ENCODE measurements around the gene GALK2.
"Not testable (repeated sequence)": the region's sequence is repeated elsewhere in the genome, so short reads cannot be mapped to it uniquely, and the experiment has no call there.

Gene GALK2

GRCh38 chr15:49223536-49224274, 53.7 kb downstream of the GALK2 start:
- DNase-seq (ENCODE audit: low read depth) = no peak

GRCh38 chr15:49225572-49226281, 55.7 kb downstream of the GALK2 start:
- no peak for DNase-seq (ENCODE audit: low read depth)

DNA sequence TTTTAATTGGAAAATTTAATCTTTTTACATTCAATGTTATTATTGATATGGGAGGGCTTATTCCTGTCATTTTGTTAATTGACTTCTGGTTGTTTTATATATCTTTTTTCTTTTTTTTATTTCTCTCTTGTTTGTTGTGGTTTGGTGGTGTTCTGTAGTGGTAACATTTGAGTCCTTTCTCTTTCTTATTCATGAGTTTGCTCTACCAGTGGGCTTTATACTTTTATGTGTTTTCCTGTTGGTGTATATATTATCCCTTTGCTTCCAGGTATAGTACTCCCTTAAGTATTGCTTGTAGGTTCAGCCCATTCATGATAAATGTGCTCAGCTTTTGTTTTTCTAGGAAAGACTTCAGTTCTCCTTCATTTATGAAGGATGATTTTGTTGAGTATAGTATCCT, 57.6 kb downstream of the GALK2 start:
- DNase-seq (ENCODE audit: low read depth) = no peak

DNA sequence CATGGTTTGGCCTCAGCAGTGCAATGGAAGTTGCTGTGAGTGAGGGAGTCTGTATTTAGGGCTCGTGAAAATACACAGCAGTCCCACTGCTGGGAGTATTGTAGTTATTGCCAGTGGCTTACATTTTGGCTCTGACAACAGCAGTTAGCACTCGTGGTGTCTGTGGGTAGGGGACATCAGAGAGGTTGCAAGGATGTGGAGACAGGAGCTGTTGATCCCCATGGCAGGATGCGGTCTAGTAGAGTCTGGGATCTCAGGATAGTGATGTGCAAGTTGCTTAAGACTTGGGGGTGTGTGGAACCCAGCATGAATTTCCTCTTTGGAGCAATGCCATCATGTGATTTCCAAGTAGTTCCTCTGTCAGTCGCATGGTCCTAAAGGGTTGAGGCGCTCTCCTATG, 59.9 kb downstream of the GALK2 start:
- DNase-seq (ENCODE audit: low read depth) = no peak

DNA sequence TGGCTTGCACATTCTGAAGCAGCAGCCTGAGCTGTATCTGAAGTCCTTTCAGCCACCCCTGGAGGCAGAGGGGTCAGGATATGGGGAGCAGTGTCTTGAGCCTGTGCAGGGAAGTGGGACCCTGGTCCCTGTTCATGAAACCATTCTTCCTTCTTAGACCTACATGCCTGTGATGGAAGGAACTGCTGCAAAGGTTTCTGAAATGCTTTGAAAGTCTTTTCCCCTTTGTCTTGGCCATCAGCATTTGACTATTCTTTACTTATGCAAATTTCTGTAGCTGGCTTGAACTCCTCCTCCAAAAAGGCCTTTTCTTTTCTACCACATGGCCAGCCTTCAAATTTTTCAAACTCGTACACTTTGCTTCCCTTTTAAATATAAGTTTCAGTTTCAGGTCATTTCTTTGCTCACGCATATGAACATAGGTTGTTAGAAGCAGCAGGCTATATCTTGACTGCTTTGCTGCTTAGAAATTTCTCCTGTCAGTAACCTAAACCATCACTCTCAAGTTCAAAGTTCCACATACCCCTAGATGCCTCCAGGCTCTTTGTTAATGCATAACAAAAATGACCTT, 62.3 kb downstream of the GALK2 start:
- no peak for DNase-seq (ENCODE audit: low read depth)

GRCh38 chr15:49235446-49236124, 65.5 kb downstream of the GALK2 start:
- peak; percentile 41 for DNase-seq (ENCODE audit: low read depth)

GRCh38 chr15:49236869-49237268, 66.8 kb downstream of the GALK2 start:
- DNase-seq (ENCODE audit: low read depth) = no peak

DNA sequence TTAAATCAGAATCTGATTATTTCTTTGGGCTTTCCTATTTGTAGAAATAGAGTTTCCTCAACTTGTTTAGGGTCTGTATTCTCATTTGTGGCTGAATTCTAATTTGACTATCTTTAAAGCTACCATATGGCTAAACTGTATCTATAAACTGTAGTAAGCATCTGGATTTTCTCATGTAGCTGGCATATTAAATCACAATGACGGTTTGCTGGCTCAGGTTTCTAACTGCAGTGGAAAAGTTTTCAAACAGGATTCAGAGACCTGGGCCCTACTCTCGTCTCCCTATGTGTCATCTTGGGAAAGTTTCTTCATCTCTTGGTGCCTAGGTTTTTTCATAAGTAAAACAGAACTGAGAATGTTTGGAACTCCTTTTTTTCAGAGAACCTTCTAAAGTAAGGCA, 68.3 kb downstream of the GALK2 start:
- DNase-seq (ENCODE audit: low read depth) = no peak

GRCh38 chr15:49239105-49239504, 69.1 kb downstream of the GALK2 start:
- DNase-seq (ENCODE audit: low read depth) = no peak

DNA sequence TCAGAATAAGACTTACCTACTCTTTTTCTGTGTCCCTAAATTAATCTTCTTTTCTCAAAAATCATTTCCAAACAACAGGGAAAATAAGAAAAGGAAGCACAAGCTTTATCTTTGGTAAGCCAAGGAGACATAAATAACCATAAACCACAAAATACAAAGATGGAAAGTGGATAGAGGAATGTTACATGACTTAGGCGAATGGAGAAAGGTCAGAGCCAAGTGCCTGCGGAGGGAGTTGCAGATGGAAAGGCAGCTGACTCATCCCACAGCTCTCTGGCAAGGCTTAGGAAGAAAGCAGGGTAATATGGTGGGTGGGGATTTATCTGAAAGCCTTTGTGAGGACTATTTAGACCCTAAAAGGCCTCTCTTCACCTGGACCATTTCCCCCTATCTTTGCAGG, 72.8 kb downstream of the GALK2 start:
- no peak for DNase-seq (ENCODE audit: low read depth)

DNA sequence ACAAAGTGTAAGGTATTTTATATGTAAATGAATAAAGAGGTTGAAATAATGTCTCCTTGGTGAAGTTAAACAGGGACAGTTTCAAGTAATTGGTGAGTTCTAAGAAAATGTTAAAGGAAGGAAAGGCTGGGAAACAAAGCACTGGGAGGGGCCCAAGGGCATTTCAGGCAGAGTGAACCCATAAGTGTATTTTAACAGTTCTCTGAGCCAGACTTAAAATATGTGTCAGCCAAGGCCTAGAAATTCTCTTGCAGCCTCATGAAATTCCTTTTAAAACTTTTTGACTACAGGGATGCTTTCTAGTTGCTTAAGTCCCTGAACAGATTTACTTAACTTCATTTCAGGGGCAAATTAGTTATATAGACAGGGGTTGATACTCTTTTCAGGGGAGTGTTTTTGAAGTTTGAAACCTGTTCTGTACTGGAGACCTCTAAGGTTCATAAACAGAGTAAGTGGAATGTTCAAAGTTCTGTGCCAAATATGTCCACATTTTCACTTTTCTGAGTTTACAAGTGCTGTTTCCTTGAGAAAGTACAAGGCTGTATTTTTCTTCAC, 77.6 kb downstream of the GALK2 start:
- no peak for DNase-seq (ENCODE audit: low read depth)

DNA sequence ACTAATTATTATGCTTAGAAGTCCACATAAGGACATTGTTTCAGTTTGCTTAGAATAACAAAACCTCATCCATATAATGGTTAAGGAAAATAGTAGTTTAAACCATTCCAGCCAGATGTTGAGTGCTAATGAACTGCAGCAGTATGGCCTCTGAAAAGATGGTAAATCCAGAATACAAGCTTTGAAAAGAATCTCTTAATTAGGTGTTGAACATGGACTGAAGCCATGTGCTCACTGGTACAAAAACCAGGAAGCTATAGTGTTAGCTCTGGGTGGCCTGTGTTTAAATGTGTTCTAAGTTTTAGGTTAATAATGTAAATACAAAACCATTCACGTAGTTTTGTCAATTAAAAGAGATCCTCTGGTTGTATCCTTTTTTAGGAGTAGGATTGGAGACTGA, 78.2 kb downstream of the GALK2 start:
- DNase-seq (ENCODE audit: low read depth) = no peak

GRCh38 chr15:49255966-49256759, 86.1 kb downstream of the GALK2 start:
- DNase-seq (ENCODE audit: low read depth) = no peak

DNA sequence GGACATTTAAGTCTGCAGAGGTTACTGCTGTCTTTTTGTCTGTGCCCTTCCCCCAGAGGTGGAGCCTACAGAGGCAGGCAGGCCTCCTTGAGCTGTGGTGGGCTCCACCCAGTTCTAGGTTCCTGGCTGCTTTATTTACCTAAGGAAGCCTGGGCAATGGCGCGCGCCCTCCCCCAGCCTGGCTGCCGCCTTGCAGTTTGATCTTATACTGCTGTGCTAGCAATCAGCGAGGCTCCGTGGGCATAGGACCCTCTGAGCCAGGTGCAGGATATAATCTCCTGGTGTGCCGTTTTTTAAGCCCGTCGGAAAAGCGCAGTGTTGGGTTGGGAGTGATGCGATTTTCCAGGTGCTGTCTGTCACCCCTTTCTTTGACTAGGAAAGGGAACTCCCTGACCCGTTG, 95.1 kb downstream of the GALK2 start:
- not testable (repeated sequence) for DNase-seq (ENCODE audit: low read depth)

DNA sequence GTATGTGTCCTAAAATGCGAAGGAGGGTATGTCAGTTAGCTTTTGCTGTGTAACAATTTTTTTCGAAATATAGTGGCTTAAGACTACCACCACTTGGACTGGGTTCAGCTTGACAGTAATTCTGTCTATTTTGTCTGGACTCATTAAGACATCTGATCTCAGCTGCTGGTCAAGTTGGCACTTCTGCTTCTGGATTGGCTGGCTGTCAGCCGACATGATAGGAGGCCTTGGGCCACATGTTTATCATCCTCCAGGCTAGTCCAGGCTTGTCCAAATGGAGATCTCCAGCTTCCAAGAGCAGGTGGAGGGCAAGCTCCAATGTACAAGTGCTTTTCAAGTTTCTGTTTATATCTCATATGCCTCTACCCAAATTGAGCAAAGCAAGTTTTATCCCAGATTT, 95.9 kb downstream of the GALK2 start:
- no peak for DNase-seq (ENCODE audit: low read depth)

DNA sequence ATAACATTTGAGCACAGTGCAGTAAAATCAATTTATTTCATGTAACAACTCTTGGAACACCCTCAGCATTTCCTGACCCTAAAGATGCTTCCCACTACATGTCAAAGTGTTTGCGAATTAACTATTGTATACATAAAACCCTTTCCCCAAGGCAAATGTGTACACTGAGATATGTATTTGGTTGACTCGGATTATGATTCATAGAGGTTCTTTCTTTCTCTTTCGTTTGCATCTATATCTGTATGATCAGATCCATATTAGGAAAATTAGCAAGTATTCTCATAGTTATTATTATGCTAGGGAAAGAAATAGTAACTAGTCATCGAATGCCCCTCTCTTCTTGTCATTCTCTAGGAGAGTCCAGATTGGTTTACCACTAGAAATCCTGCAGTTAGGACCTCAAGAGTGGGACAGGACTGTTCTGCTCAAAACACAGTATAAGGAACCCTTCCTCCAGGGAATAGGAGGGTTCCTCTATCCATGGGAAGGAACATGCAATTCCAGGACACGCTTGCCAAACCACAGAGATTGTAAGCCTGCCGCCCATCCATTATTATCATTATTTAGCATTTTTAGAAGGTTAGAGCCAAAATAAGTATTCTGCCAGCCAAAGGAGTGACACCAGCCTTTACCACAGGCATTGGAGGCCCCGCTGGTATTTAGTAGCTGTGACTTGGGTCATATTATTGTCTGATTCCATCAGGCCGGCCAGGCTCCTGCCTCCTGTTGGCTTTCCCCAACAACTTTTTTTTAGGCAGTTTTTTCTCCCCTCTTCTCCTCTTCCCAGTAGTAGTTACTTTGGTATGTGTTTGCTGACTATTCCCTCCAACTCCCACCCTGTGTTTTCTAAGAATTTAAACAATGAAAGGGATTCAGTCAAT, 100.7 kb downstream of the GALK2 start:
- no peak for DNase-seq (ENCODE audit: low read depth)

- DNase-seq (ENCODE audit: low read depth) = no peak
These were observed 103.8 kb downstream of the GALK2 start for GRCh38 chr15:49273734-49274318.

- no peak for DNase-seq (ENCODE audit: low read depth)
These were observed 108.7 kb downstream of the GALK2 start for GRCh38 chr15:49278751-49279150.

DNA sequence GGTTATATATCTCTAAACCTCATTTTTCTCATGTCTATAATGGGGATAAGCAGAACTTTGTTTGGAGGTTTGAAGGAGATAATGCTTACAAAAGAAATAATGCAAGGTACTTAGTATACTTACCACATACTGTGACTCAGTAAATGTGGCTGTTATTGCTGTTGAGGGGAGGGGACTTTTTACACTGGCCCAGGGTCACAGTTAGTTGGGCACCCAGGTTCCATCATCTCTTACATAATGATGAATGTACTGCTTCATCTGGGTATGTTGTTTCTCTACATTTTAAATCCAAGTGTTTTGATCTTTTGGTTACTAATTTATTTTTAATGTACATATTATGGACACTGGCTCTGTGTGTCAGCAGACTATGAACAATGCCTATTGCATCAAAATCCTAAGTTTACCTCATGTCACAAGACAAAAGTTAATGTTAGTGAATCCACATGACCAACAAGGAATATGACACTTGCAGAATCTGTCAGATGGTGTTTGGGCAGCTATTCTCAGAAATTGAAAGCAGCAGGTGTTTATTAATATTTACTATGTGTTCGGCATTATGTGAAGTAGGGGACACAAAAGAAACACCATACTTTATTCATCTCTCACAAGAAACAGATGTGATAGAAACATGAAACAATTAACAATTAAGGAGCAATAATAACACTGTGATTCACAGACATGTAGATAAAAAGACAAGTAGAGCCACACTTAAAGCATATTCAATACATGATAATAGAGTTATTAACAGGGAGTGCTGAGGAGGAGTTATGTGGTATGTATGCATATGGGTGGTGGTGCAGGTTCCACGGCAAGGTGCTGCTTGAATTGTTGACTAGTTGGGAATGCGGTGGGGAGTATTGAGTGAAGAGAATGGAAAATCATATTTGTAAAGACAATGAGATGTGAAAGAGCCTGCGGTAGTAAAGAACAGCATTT, 109.7 kb downstream of the GALK2 start:
- DNase-seq (ENCODE audit: low read depth) = no peak
